Measurements from ENCODE around the gene EFCC1.

DNA sequence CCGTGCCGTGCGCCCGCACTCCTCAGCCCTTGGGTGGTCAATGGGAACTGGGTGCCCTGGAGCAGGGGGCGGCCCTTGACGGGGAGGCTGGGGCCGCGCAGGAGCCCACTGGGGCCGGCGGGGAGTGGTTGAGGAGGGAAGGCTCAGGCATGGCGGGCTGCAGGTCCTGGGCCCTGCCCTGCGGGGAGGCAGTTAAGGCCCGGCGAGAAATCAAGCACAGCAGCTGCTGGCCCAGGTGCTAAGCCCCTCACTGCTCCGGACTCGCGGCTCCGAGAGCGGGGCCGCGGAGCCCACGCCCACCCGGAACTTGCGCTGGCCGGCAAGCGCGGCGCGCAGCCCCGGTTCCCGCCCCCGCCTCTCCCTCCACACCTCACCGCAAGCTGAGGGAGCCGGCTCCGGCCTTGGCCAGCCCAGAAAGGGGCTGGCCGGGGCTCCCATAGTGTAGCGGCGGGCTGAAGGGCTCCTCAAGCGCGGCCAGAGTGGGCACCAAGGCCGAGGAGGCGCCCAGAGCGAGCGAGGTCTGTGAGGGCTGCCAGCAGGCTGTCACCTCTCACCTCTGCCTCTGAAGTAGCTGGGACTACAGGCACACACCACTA is 67.3 kb downstream of the EFCC1 start:
- TF ChIP-seq TAF1 (IDR thresholded peaks at IDR 0.05; ENCODE audit: low read depth, low read length) (no peak), POLR2A (IDR thresholded peaks at IDR 0.05; ENCODE audit: low read depth, low read length) (no peak), POLR2AphosphoS5 (IDR thresholded peaks at IDR 0.05; ENCODE audit: low read depth, low read length) (no peak), SPI1 (IDR thresholded peaks at IDR 0.05; ENCODE audit: low read depth, low read length) (no peak), PAX5 (IDR thresholded peaks at IDR 0.05; ENCODE audit: insufficient read depth, low read length, severe bottlenecking) (no peak)
